Neural progenitor cell (in vitro differentiated cells): Measurements from ENCODE around the gene PROSER3. TPM values are rescaled to one million over a fixed set of nuclear protein-coding genes. Genes with fewer than 3 reads are reported as not detected.

Source experiments
- DNase-seq: peaks from one replicate; pipeline ENCODE4 v3.0.0-alpha.2; 2016; ENCODE audit warnings: low spot score
- H2AFZ ChIP-seq: fragments of 200-600 bp; sonication (generic); replicated peaks from 2 replicates; pipeline ENCODE4 v1.6.1; 2016; ENCODE audit warnings: antibody characterized with exemption
- H3F3A ChIP-seq: fragments of 200-600 bp; sonication (generic); 2 replicates; pipeline ENCODE4 v1.6.1; 2016; ENCODE audit warnings: antibody characterized with exemption, low read depth
- H3K27ac ChIP-seq: fragments of 200-600 bp; sonication (generic); 2 replicates; pipeline ENCODE4 v1.5.1; 2016; ENCODE audit warnings: mild to moderate bottlenecking
- H3K27me3 ChIP-seq: fragments of 200-600 bp; sonication (generic); 2 replicates; pipeline ENCODE4 v1.6.1; 2016; ENCODE audit warnings: mild to moderate bottlenecking, moderate library complexity
- H3K36me3 ChIP-seq: fragments of 200-600 bp; sonication (generic); 2 replicates; pipeline ENCODE4 v1.5.1; 2016
- H3K4me1 ChIP-seq: fragments of 200-600 bp; sonication (generic); 2 replicates; pipeline ENCODE4 v1.6.1; 2016; ENCODE audit warnings: mixed run types
- H3K4me2 ChIP-seq: fragments of 200-600 bp; sonication (generic); 2 replicates; pipeline ENCODE4 v1.6.1; 2016
- H3K4me3 ChIP-seq: fragments of 200-600 bp; sonication (generic); 2 replicates; pipeline ENCODE4 v1.5.1; 2016
- H3K79me2 ChIP-seq: fragments of 200-600 bp; sonication (generic); 2 replicates; pipeline ENCODE4 v1.6.1; 2016; ENCODE audit warnings: low read depth
- H3K9ac ChIP-seq: fragments of 200-600 bp; sonication (generic); 2 replicates; pipeline ENCODE4 v1.6.1; 2016
- H3K9me3 ChIP-seq: fragments of 200-600 bp; sonication (generic); 2 replicates; pipeline ENCODE4 v1.5.1; 2016; ENCODE audit warnings: low read depth
- H4K20me1 ChIP-seq: fragments of 200-600 bp; sonication (generic); 2 replicates; pipeline ENCODE4 v1.6.1; 2016; ENCODE audit warnings: low read depth
- H3K27ac Mint-ChIP-seq: 3 replicates; pipeline ENCODE4 v1.8.0; 2021; ENCODE audit warnings: mixed read lengths
- H3K27me3 Mint-ChIP-seq: 2 replicates; pipeline ENCODE4 v1.8.0; 2022; ENCODE audit warnings: low read depth, mild to moderate bottlenecking, inconsistent platforms, moderate library complexity, mixed read lengths; ENCODE audit not compliant: insufficient read depth
- H3K36me3 Mint-ChIP-seq: 3 replicates; pipeline ENCODE4 v1.8.0; 2021; ENCODE audit warnings: mixed read lengths
- H3K4me1 Mint-ChIP-seq: 3 replicates; pipeline ENCODE4 v1.8.0; 2021; ENCODE audit warnings: mixed read lengths
- H3K4me3 Mint-ChIP-seq: 3 replicates; pipeline ENCODE4 v1.8.0; 2021; ENCODE audit warnings: mild to moderate bottlenecking, moderate library complexity, mixed read lengths
- H3K9me3 Mint-ChIP-seq: 3 replicates; pipeline ENCODE4 v1.8.0; 2020; ENCODE audit warnings: mixed read lengths
- EZH2 ChIP-seq: fragments of 200-600 bp; sonication (generic); IDR thresholded peaks from 2 replicates; pipeline ENCODE4 v1.6.1; 2017; ENCODE audit warnings: antibody characterized with exemption, mild to moderate bottlenecking, moderate library complexity
- EZH2phosphoT487 ChIP-seq: fragments of 200-600 bp; sonication (generic); IDR thresholded peaks from 2 replicates; pipeline ENCODE4 v1.6.1; 2017; ENCODE audit warnings: antibody characterized with exemption
- total RNA-seq: library from RNA; depleted of rRNA; stranded (reverse); fragments of >200 nt; gene quantifications from 2 replicates; pipeline ENCODE4 v1.2.3, GENCODE V29; 2015; ENCODE audit warnings: low replicate concordance
- TF ChIP-seq, protein P1 (sequence below): fragments of 200-600 bp; sonication (generic); IDR thresholded peaks from 2 replicates; pipeline ENCODE4 v1.5.1; 2017; ENCODE audit warnings: antibody characterized with exemption, mild to moderate bottlenecking

PROSER3 gene
- total RNA-seq, 1 donor from 2014 or later = 7.1 TPM

GRCh38 chr19:35773020-35773806 is 15.2 kb downstream of the PROSER3 start:
- H3K36me3 ChIP-seq = no peaks in the 10 kb centered on the region
- H3K27ac ChIP-seq = no peak overlapping the region
- Mint-ChIP-seq H3K27ac (no peak overlapping the region), H3K4me3 (no peak overlapping the region), H3K36me3 (peaks cover 8% of the 10 kb centered on the region), H3K9me3 (no peaks in the 10 kb centered on the region), H3K4me1 (peaks cover 27% of the 10 kb centered on the region), H3K27me3 (peaks cover 7% of the 10 kb centered on the region)
- no peak for TF ChIP-seq EZH2phosphoT487
- TF ChIP-seq, protein P1, sequence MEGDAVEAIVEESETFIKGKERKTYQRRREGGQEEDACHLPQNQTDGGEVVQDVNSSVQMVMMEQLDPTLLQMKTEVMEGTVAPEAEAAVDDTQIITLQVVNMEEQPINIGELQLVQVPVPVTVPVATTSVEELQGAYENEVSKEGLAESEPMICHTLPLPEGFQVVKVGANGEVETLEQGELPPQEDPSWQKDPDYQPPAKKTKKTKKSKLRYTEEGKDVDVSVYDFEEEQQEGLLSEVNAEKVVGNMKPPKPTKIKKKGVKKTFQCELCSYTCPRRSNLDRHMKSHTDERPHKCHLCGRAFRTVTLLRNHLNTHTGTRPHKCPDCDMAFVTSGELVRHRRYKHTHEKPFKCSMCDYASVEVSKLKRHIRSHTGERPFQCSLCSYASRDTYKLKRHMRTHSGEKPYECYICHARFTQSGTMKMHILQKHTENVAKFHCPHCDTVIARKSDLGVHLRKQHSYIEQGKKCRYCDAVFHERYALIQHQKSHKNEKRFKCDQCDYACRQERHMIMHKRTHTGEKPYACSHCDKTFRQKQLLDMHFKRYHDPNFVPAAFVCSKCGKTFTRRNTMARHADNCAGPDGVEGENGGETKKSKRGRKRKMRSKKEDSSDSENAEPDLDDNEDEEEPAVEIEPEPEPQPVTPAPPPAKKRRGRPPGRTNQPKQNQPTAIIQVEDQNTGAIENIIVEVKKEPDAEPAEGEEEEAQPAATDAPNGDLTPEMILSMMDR = no peak
- no peak for DNase-seq
- no peak overlapping the region for H3K9ac ChIP-seq
- H3K9me3 ChIP-seq = no peaks in the 10 kb centered on the region
- H3K4me1 ChIP-seq = peaks cover 23% of the 10 kb centered on the region
- peaks cover 31% of the 10 kb centered on the region for H4K20me1 ChIP-seq
- H3F3A ChIP-seq = peaks cover 21% of the 10 kb centered on the region
- no peak overlapping the region for H3K4me3 ChIP-seq
- no peaks in the 10 kb centered on the region for H3K79me2 ChIP-seq
- no peak overlapping the region for H2AFZ ChIP-seq
- peaks cover 22% of the 10 kb centered on the region for H3K27me3 ChIP-seq
- no peak overlapping the region for H3K4me2 ChIP-seq

GRCh38 chr19:35774274-35775045 is 16.5 kb downstream of the PROSER3 start:
- H2AFZ ChIP-seq = no peak overlapping the region
- peak overlapping the region; percentile 69 for H3K4me3 ChIP-seq
- H4K20me1 ChIP-seq = peaks cover 28% of the 10 kb centered on the region
- DNase-seq = peak; percentile 61
- Mint-ChIP-seq H3K36me3 (peaks cover 5% of the 10 kb centered on the region), H3K9me3 (no peaks in the 10 kb centered on the region), H3K27ac (no peak overlapping the region), H3K27me3 (peaks cover 7% of the 10 kb centered on the region), H3K4me3 (peak overlapping the region; percentile 89), H3K4me1 (peaks cover 24% of the 10 kb centered on the region)
- H3K27me3 ChIP-seq = peaks cover 22% of the 10 kb centered on the region
- no peaks in the 10 kb centered on the region for H3K79me2 ChIP-seq
- peaks cover 21% of the 10 kb centered on the region for H3F3A ChIP-seq
- no peak overlapping the region for H3K9ac ChIP-seq
- H3K27ac ChIP-seq = no peak overlapping the region
- H3K36me3 ChIP-seq = no peaks in the 10 kb centered on the region
- peaks cover 23% of the 10 kb centered on the region for H3K4me1 ChIP-seq
- H3K4me2 ChIP-seq = peak overlapping the region; percentile 65
- no peak for TF ChIP-seq EZH2phosphoT487
- TF ChIP-seq, protein P1 = no peak
- no peak for TF ChIP-seq EZH2
- H3K9me3 ChIP-seq = no peaks in the 10 kb centered on the region

GRCh38 chr19:35775046-35775297 is 17.0 kb downstream of the PROSER3 start:
- Histone ChIP-seq H4K20me1 (peaks cover 28% of the 10 kb centered on the region), H3K79me2 (no peaks in the 10 kb centered on the region), H3K27ac (no peak overlapping the region), H3K4me3 (peak overlapping the region; percentile 69), H2AFZ (no peak overlapping the region), H3K9me3 (no peaks in the 10 kb centered on the region), H3F3A (peaks cover 21% of the 10 kb centered on the region), H3K4me1 (peaks cover 23% of the 10 kb centered on the region), H3K36me3 (no peaks in the 10 kb centered on the region), H3K9ac (no peak overlapping the region), H3K27me3 (peaks cover 22% of the 10 kb centered on the region), H3K4me2 (peak overlapping the region; percentile 65)
- peaks cover 5% of the 10 kb centered on the region for H3K36me3 Mint-ChIP-seq
- H3K9me3 Mint-ChIP-seq = no peaks in the 10 kb centered on the region
- H3K4me3 Mint-ChIP-seq = peak overlapping the region; percentile 89
- peaks cover 7% of the 10 kb centered on the region for H3K27me3 Mint-ChIP-seq
- peaks cover 24% of the 10 kb centered on the region for H3K4me1 Mint-ChIP-seq
- TF ChIP-seq EZH2phosphoT487 (no peak), EZH2 (no peak)
- TF ChIP-seq, protein P1 = no peak
- H3K27ac Mint-ChIP-seq = no peak overlapping the region
- DNase-seq = no peak
